Mesenteric fat pad (tissue), 1 donor: Measurements from ENCODE around the gene CABLES2. TPM values are rescaled to one million over a fixed set of nuclear protein-coding genes. Genes with fewer than 3 reads are reported as not detected.

ENCODE experiments used
- DNase-seq: peaks from one replicate; pipeline ENCODE4 v3.0.0-alpha.2; 2020; ENCODE audit warnings: low spot score
- total RNA-seq: library from RNA; stranded (reverse); fragmentation: NEBNext Ultra II Directional; extraction: Animal tissue kit (Norgen Biotek cat#: 25700); gene quantifications from one replicate; pipeline ENCODE4 v1.2.1, GENCODE V29; 2021
- donor health status: DM: yes; HTN: yes; CAD: no.

Gene CABLES2
- total RNA-seq, 1 donor from 2014 or later, result 2.3 TPM

- no peak for DNase-seq
Observed at GRCh38 chr20:62372042-62372993, 34.8 kb downstream of the CABLES2 start.

- DNase-seq, result no peak
Observed at GRCh38 chr20:62371588-62372041, 35.5 kb downstream of the CABLES2 start.

- DNase-seq, result no peak
Observed at GRCh38 chr20:62370807-62371587, 36.1 kb downstream of the CABLES2 start.

- DNase-seq, result no peak
Observed at GRCh38 chr20:62370115-62370806, 36.8 kb downstream of the CABLES2 start.

GRCh38 chr20:62369815-62370114, 37.3 kb downstream of the CABLES2 start:
- DNase-seq, result no peak

- DNase-seq, result no peak
Observed at GRCh38 chr20:62368976-62369814, 37.9 kb downstream of the CABLES2 start.

GRCh38 chr20:62368392-62368975, 38.6 kb downstream of the CABLES2 start:
- DNase-seq, result no peak

- no peak for DNase-seq
Observed at GRCh38 chr20:62367633-62368391, 39.3 kb downstream of the CABLES2 start.

GRCh38 chr20:62367136-62367632, 39.9 kb downstream of the CABLES2 start, which contains the start of gene LAMA5:
TSS of gene LAMA5 (minus strand) at chr20:62367312. CDS start at chr20:62367245, 67 bp downstream.
- DNase-seq, result no peak

- DNase-seq, result no peak
Observed at GRCh38 chr20:62366370-62367135, 40.5 kb downstream of the CABLES2 start.

- DNase-seq, result no peak
Observed at GRCh38 chr20:62365814-62366369, 41.2 kb downstream of the CABLES2 start.

- no peak for DNase-seq
Observed at GRCh38 chr20:62364911-62365736, 42.0 kb downstream of the CABLES2 start.

GRCh38 chr20:62363920-62364851, 42.9 kb downstream of the CABLES2 start:
- no peak for DNase-seq

- no peak for DNase-seq
Observed at GRCh38 chr20:62362991-62363919, 43.8 kb downstream of the CABLES2 start.

- no peak for DNase-seq
Observed at GRCh38 chr20:62362590-62362940, 44.5 kb downstream of the CABLES2 start.
